MM.1S (cell line): ENCODE results near the gene ZNF516.

ENCODE experiments used
- DNase-seq: peaks from one replicate; pipeline ENCODE4 v3.0.0-alpha.2; 2015
- H2AFZ ChIP-seq: fragments of 300-600 bp; sonication (generic); 2 replicates; pipeline ENCODE4 v1.6.0; 2016; ENCODE audit warnings: antibody characterized with exemption, low read length
- H3F3A ChIP-seq: fragments of 300-600 bp; sonication (generic); 2 replicates; pipeline ENCODE4 v1.6.1; 2016; ENCODE audit warnings: mild to moderate bottlenecking, antibody characterized with exemption, low read length, moderate library complexity, mixed read lengths; ENCODE audit not compliant: insufficient read depth
- H3K27ac ChIP-seq: fragments of 300-600 bp; sonication (generic); 2 replicates; pipeline ENCODE4 v1.5.1; 2016; ENCODE audit warnings: mild to moderate bottlenecking, low read length
- H3K27me3 ChIP-seq: fragments of 300-600 bp; sonication (generic); replicated peaks from 2 replicates; pipeline ENCODE4 v1.6.0; 2016; ENCODE audit warnings: low read length; ENCODE audit not compliant: insufficient read depth
- H3K36me3 ChIP-seq: fragments of 300-600 bp; sonication (generic); replicated peaks from 2 replicates; pipeline ENCODE4 v1.6.1; 2016; ENCODE audit warnings: mild to moderate bottlenecking, low read length, mixed read lengths; ENCODE audit not compliant: insufficient read depth
- H3K4me1 ChIP-seq: fragments of 300-600 bp; sonication (generic); 2 replicates; pipeline ENCODE4 v1.6.1; 2016; ENCODE audit warnings: low read length, mixed read lengths
- H3K4me2 ChIP-seq: fragments of 300-600 bp; sonication (generic); 2 replicates; pipeline ENCODE4 v1.6.0; 2016; ENCODE audit warnings: low read depth, low read length
- H3K4me3 ChIP-seq: fragments of 300-600 bp; sonication (generic); 2 replicates; pipeline ENCODE4 v1.5.1; 2016; ENCODE audit warnings: low read length, mixed read lengths
- H3K79me2 ChIP-seq: fragments of 300-600 bp; sonication (generic); 2 replicates; pipeline ENCODE4 v1.6.1; 2016; ENCODE audit warnings: mixed run types, low read length, mixed read lengths
- H3K9ac ChIP-seq: fragments of 300-600 bp; sonication (generic); 2 replicates; pipeline ENCODE4 v1.6.1; 2016; ENCODE audit warnings: low read length, mixed read lengths
- H3K9me2 ChIP-seq: fragments of 300-600 bp; sonication (generic); replicated peaks from 2 replicates; pipeline ENCODE4 v1.6.1; 2016; ENCODE audit warnings: mild to moderate bottlenecking, low read length, mixed read lengths; ENCODE audit not compliant: insufficient read depth
- H3K9me3 ChIP-seq: fragments of 300-600 bp; sonication (generic); replicated peaks from 2 replicates; pipeline ENCODE4 v1.6.1; 2016; ENCODE audit warnings: mild to moderate bottlenecking, low read length, mixed read lengths; ENCODE audit not compliant: insufficient read depth
- H4K20me1 ChIP-seq: fragments of 300-600 bp; sonication (generic); 2 replicates; pipeline ENCODE4 v1.6.1; 2016; ENCODE audit warnings: mild to moderate bottlenecking, low read length, moderate library complexity, mixed read lengths; ENCODE audit not compliant: insufficient read depth
- EZH2 ChIP-seq: fragments of 300-600 bp; sonication (generic); optimal IDR thresholded peaks from 2 replicates; pipeline ENCODE3; 2017; ENCODE audit warnings: low read depth, mild to moderate bottlenecking, antibody characterized with exemption, low read length, mixed read lengths
- EZH2phosphoT487 ChIP-seq: fragments of 300-600 bp; sonication (generic); IDR thresholded peaks from 2 replicates; pipeline ENCODE4 v1.6.1; 2018; ENCODE audit warnings: antibody characterized with exemption, low read length
- TF ChIP-seq, protein P1 (sequence below): fragments of 300-600 bp; sonication (generic); IDR thresholded peaks from 2 replicates; pipeline ENCODE4 v1.5.1; 2016; ENCODE audit warnings: antibody characterized with exemption, low read length, mixed read lengths

ZNF516 gene

DNA sequence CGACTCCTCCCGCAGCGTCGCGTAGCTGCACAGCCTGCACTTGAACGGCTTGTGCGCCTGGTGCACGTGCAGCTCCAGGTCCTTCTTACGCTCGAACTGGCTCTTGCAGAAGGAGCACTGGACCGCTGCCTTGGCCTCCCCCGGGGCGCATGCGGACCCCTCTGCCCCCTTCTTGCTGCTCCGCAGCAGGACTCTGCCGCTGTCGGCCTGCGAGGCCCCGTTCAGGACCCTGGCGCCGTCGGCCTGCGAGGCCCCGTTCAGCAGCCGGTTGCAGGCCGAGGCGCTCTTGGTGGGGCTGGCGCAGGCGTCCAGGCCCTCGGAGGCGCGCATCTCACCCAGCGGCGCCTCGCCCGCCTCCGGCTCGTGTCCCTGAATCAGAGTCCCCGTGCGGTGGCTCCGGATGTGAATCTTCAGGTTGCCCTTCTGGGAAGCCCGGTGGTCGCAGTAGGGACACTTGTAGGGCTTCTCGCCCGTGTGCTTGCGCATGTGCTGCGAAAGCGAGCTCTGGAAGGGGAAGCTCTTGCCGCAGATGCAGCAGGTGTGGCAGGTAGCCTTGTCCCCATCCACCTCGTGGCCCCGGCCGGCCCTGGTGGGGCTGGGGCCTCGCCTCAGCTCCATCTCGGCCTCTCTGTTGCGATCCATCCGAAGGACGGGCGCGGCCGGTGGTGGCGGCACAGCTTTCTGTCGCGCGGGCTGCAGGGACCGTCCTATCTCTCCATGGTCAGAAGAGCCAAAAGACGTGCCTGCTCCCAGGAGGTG, 52.5 kb downstream of the ZNF516 start:
- Histone ChIP-seq H3K36me3 (no peaks in the 10 kb centered on the region), H3K79me2 (no peaks in the 10 kb centered on the region), H3K4me1 (no peaks in the 10 kb centered on the region), H3F3A (no peaks in the 10 kb centered on the region), H3K27ac (no peak overlapping the region), H3K9me3 (no peaks in the 10 kb centered on the region), H3K9me2 (no peaks in the 10 kb centered on the region), H4K20me1 (no peaks in the 10 kb centered on the region), H3K4me3 (no peak overlapping the region), H2AFZ (no peak overlapping the region), H3K27me3 (no peaks in the 10 kb centered on the region), H3K9ac (no peak overlapping the region), H3K4me2 (no peak overlapping the region)
- TF ChIP-seq, protein P1, sequence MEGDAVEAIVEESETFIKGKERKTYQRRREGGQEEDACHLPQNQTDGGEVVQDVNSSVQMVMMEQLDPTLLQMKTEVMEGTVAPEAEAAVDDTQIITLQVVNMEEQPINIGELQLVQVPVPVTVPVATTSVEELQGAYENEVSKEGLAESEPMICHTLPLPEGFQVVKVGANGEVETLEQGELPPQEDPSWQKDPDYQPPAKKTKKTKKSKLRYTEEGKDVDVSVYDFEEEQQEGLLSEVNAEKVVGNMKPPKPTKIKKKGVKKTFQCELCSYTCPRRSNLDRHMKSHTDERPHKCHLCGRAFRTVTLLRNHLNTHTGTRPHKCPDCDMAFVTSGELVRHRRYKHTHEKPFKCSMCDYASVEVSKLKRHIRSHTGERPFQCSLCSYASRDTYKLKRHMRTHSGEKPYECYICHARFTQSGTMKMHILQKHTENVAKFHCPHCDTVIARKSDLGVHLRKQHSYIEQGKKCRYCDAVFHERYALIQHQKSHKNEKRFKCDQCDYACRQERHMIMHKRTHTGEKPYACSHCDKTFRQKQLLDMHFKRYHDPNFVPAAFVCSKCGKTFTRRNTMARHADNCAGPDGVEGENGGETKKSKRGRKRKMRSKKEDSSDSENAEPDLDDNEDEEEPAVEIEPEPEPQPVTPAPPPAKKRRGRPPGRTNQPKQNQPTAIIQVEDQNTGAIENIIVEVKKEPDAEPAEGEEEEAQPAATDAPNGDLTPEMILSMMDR, result no peak
- TF ChIP-seq EZH2phosphoT487, result no peak
- no peak for TF ChIP-seq EZH2
- DNase-seq, result no peak

DNA sequence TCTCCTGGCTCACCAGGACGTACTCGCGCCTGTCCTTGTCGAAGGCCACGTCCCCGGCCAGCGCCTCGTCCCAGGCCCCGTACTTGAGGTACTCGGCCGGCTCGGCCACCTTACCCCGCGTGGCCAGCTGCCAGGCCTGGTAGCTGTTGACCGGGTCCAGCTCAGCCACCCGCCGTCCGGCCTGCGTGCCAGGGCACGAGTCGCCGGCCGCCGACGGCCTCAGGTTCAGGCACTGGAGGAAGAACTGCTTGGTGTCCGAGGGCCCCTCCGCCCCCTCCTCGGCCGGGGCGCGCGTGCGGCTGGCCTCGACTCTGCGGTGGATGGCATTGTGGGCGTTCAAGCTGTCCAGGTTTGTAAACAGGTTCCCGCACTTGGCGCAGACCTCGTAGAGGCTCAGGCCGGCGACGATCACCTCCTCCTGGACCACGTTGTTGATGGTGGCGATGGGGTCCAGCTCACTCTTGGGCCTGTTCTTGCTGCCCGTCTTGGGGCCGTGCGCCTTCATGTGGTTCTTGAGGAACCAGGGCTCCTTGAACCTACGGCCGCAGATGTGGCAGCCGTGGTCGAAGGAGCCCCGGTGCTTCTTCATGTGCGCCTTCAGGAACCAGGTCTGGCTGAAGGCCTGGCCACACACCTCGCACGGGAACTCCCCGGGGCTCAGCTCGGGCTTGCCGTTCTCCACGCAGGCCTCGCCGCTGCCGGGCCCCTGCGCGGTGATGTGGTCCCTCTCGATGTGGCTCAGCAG, 53.2 kb downstream of the ZNF516 start:
- Histone ChIP-seq H2AFZ (no peak overlapping the region), H3K9me2 (no peaks in the 10 kb centered on the region), H4K20me1 (no peaks in the 10 kb centered on the region), H3K27ac (no peak overlapping the region), H3K79me2 (no peaks in the 10 kb centered on the region), H3K4me1 (no peaks in the 10 kb centered on the region), H3K9ac (no peak overlapping the region), H3K9me3 (no peaks in the 10 kb centered on the region), H3K4me3 (no peak overlapping the region), H3K27me3 (no peaks in the 10 kb centered on the region), H3K4me2 (no peak overlapping the region), H3F3A (no peaks in the 10 kb centered on the region), H3K36me3 (no peaks in the 10 kb centered on the region)
- TF ChIP-seq, protein P1, result no peak
- DNase-seq, result no peak

DNA sequence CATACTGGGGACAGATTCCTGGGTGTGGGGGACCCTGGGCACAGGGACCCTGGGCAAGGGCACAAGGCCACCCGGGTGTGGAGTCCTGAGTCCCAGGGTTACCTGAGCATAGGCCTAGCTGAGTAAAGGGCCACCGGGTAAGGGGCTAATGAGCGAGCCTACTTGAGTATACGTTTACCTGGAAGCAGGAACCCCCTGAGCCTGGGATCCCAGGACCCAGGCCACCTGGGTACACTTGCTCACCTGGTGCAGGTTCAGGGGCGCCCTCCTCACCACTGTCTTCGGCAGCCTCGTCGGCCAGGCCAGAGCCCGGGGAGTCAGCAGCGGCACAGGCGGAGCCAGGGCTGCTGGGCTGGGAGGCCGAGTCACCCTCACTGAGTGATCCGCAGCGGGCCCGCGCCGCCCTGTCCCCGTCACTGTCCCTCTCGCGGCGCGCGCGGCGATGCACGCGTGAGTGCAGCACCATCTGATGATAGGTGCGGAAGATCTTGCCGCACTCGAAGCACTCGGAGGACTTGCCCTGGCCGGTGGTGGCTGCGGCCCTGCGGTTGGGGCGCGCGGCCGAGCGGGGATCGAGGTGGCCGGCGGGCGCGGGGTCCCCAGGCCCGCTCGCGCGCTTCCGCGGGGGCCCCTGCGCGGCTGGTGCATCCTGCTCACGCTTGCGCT, 53.9 kb downstream of the ZNF516 start:
- TF ChIP-seq, protein P1, result no peak
- no peak for TF ChIP-seq EZH2phosphoT487
- no peak for TF ChIP-seq EZH2
- H3K36me3 ChIP-seq, result no peaks in the 10 kb centered on the region
- H3K4me1 ChIP-seq, result no peaks in the 10 kb centered on the region
- no peaks in the 10 kb centered on the region for H3K9me3 ChIP-seq
- H3F3A ChIP-seq, result no peaks in the 10 kb centered on the region
- no peak overlapping the region for H3K4me2 ChIP-seq
- no peaks in the 10 kb centered on the region for H4K20me1 ChIP-seq
- no peak for DNase-seq
- no peaks in the 10 kb centered on the region for H3K9me2 ChIP-seq
- H3K27ac ChIP-seq, result no peak overlapping the region
- H3K27me3 ChIP-seq, result no peaks in the 10 kb centered on the region
- H2AFZ ChIP-seq, result no peak overlapping the region
- H3K4me3 ChIP-seq, result no peak overlapping the region
- H3K9ac ChIP-seq, result no peak overlapping the region
- H3K79me2 ChIP-seq, result no peaks in the 10 kb centered on the region
